Measurements from ENCODE around the gene ROCK2. TPM values are rescaled to one million over a fixed set of nuclear protein-coding genes. Genes with fewer than 3 reads are reported as not detected.

Gene ROCK2
- total RNA-seq, 4 donors from 2014 or later, result 51.0 to 75.9 (median 67.6) TPM

GRCh38 chr2:11286323-11286722, 58.1 kb downstream of the ROCK2 start:
- H3K9me3 ChIP-seq, result no peaks in the 10 kb centered on the region
- no peak overlapping the region for H3K27ac ChIP-seq
- H3K4me3 ChIP-seq, result no peak overlapping the region
- H3K4me1 ChIP-seq, result no peaks in the 10 kb centered on the region
- peaks cover 0 to 24% (median 0%) of the 10 kb centered on the region in 3 donors for H3K36me3 ChIP-seq
- no peaks in the 10 kb centered on the region for H3K27me3 ChIP-seq
- DNase-seq, result no peak
- TF ChIP-seq POLR2A (IDR thresholded peaks at IDR 0.05), result no peak
- TF ChIP-seq, protein P1, sequence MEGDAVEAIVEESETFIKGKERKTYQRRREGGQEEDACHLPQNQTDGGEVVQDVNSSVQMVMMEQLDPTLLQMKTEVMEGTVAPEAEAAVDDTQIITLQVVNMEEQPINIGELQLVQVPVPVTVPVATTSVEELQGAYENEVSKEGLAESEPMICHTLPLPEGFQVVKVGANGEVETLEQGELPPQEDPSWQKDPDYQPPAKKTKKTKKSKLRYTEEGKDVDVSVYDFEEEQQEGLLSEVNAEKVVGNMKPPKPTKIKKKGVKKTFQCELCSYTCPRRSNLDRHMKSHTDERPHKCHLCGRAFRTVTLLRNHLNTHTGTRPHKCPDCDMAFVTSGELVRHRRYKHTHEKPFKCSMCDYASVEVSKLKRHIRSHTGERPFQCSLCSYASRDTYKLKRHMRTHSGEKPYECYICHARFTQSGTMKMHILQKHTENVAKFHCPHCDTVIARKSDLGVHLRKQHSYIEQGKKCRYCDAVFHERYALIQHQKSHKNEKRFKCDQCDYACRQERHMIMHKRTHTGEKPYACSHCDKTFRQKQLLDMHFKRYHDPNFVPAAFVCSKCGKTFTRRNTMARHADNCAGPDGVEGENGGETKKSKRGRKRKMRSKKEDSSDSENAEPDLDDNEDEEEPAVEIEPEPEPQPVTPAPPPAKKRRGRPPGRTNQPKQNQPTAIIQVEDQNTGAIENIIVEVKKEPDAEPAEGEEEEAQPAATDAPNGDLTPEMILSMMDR (IDR thresholded peaks at IDR 0.05), result no peak

- Histone ChIP-seq H3K36me3 (peaks cover 0 to 24% (median 0%) of the 10 kb centered on the region in 3 donors), H3K4me3 (no peak overlapping the region), H3K9me3 (no peaks in the 10 kb centered on the region), H3K4me1 (no peaks in the 10 kb centered on the region), H3K27ac (no peak overlapping the region), H3K27me3 (no peaks in the 10 kb centered on the region)
- TF ChIP-seq POLR2A (IDR thresholded peaks at IDR 0.05), result no peak
- TF ChIP-seq, protein P1 (IDR thresholded peaks at IDR 0.05), result no peak
- no peak for DNase-seq
These were observed 58.9 kb downstream of the ROCK2 start for GRCh38 chr2:11285499-11285898.

- no peak for DNase-seq
- no peak overlapping the region for H3K4me3 ChIP-seq
- no peaks in the 10 kb centered on the region for H3K4me1 ChIP-seq
- no peak for TF ChIP-seq POLR2A (IDR thresholded peaks at IDR 0.05)
- TF ChIP-seq, protein P1 (IDR thresholded peaks at IDR 0.05), result no peak
- H3K36me3 ChIP-seq, result peaks cover 0 to 34% (median 0%) of the 10 kb centered on the region in 3 donors
- H3K27ac ChIP-seq, result no peak overlapping the region
- H3K9me3 ChIP-seq, result no peaks in the 10 kb centered on the region
- H3K27me3 ChIP-seq, result no peaks in the 10 kb centered on the region
These were observed 63.2 kb downstream of the ROCK2 start for GRCh38 chr2:11281186-11281585.

- H3K9me3 ChIP-seq, result no peaks in the 10 kb centered on the region
- no peaks in the 10 kb centered on the region for H3K27me3 ChIP-seq
- TF ChIP-seq, protein P1 (IDR thresholded peaks at IDR 0.05), result no peak
- TF ChIP-seq POLR2A (IDR thresholded peaks at IDR 0.05), result no peak
These were observed 63.7 kb downstream of the ROCK2 start for GRCh38 chr2:11280713-11281112.

DNA sequence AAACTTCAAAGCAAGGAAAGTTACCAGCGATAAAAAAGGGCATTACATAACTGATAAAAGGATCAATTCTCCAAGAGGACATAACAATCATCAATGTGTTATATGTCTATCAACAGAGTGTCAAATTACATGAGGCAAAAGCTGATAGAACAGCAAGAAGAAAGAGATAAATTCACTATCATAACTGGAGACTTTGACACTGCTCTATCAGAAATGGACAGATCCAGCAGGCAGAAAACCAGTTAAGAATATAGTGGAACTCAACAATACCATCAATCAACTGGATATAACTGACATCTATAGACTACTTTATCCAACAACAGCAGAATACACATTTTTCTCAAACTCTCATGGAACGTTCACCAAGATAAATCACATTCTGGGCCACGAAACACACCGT, 65.0 kb downstream of the ROCK2 start:
- H3K9me3 ChIP-seq, result no peaks in the 10 kb centered on the region
- H3K36me3 ChIP-seq, result peaks cover 0 to 20% (median 0%) of the 10 kb centered on the region in 3 donors
- TF ChIP-seq, protein P1 (IDR thresholded peaks at IDR 0.05), result no peak
- TF ChIP-seq POLR2A (IDR thresholded peaks at IDR 0.05), result no peak
- no peaks in the 10 kb centered on the region for H3K4me1 ChIP-seq
- H3K27me3 ChIP-seq, result no peaks in the 10 kb centered on the region
- H3K4me3 ChIP-seq, result no peak overlapping the region
- H3K27ac ChIP-seq, result no peak overlapping the region
- DNase-seq, result no peak

More at GRCh38 chr2:11280713-11281112, 63.7 kb downstream of the ROCK2 start:
- Histone ChIP-seq H3K4me3 (no peak overlapping the region), H3K27ac (no peak overlapping the region), H3K4me1 (no peaks in the 10 kb centered on the region), H3K36me3 (peaks cover 0 to 33% (median 0%) of the 10 kb centered on the region in 3 donors)
- DNase-seq, result no peak

DNA sequence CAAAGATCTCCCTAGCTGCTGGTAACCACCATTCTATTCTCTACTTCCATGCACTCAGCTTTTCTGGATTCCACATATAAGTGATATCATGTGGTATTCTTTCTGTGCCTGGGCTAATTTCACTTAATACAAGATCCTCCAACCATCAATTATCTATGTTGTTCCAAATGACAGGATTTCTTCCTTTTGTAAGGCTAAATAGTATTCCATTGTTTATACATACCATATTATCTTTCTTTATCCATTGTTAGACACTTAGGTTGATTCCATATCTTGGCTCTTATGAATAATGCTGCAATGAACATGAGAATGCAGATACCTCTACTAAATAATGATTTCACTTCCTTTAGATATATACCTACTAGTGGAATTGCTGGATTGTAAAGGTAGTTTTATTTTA, 66.2 kb downstream of the ROCK2 start:
- TF ChIP-seq POLR2A (IDR thresholded peaks at IDR 0.05), result no peak
- TF ChIP-seq, protein P1 (IDR thresholded peaks at IDR 0.05), result no peak
- peaks cover 0 to 11% (median 0%) of the 10 kb centered on the region in 3 donors for H3K36me3 ChIP-seq
- H3K4me3 ChIP-seq, result no peak overlapping the region
- H3K9me3 ChIP-seq, result no peaks in the 10 kb centered on the region
- DNase-seq, result no peak
- no peak overlapping the region for H3K27ac ChIP-seq
- H3K27me3 ChIP-seq, result no peaks in the 10 kb centered on the region
- no peaks in the 10 kb centered on the region for H3K4me1 ChIP-seq

All from Peyer's patch (tissue), 4 donors.